Measurements from ENCODE around the gene PHLDB2.

The PHLDB2 gene

GRCh38 chr3:111939873-111940272, 80.8 kb downstream of the PHLDB2 start:
- DNase-seq (ENCODE audit: extremely low spot score), result no peak
- ChIA-PET CTCF (no interaction called here), POLR2A (no interaction called here)
- no peak for TF ChIP-seq PKNOX1 (IDR thresholded peaks at IDR 0.05)
- no peak for TF ChIP-seq ARNT (IDR thresholded peaks at IDR 0.05)
- no peak for TF ChIP-seq LEF1 (IDR thresholded peaks at IDR 0.05; ENCODE audit: borderline replicate concordance)
- TF ChIP-seq ELF4 (IDR thresholded peaks at IDR 0.05), result no peak
- no peak for TF ChIP-seq FOXA1 (IDR thresholded peaks at IDR 0.05)
- TF ChIP-seq HDGF (IDR thresholded peaks at IDR 0.05; ENCODE audit: borderline replicate concordance), result no peak
- TF ChIP-seq CTBP1 (IDR thresholded peaks at IDR 0.05; ENCODE audit: borderline replicate concordance), result no peak
- TF ChIP-seq L3MBTL2 (conservative IDR thresholded peaks at IDR 0.05), result no peak
- no peak for TF ChIP-seq SUZ12 (IDR thresholded peaks at IDR 0.05)
- no peak for TF ChIP-seq FOXM1 (IDR thresholded peaks at IDR 0.05; ENCODE audit: borderline replicate concordance)
- TF ChIP-seq FOXK2 (IDR thresholded peaks at IDR 0.05), result no peak
- no peak for TF ChIP-seq ZNF384 (IDR thresholded peaks at IDR 0.05)
- TF ChIP-seq BHLHE40 (IDR thresholded peaks at IDR 0.05; ENCODE audit: borderline replicate concordance), result no peak
- TF ChIP-seq SP1 (IDR thresholded peaks at IDR 0.05), result no peak
- no peak for TF ChIP-seq NFRKB (IDR thresholded peaks at IDR 0.05)
- TF ChIP-seq TARDBP (IDR thresholded peaks at IDR 0.05), result no peak

- ChIA-PET CTCF (no interaction called here), POLR2A (no interaction called here)
- no peak for DNase-seq (ENCODE audit: extremely low spot score)
- TF ChIP-seq FOXM1 (IDR thresholded peaks at IDR 0.05; ENCODE audit: borderline replicate concordance) (no peak), ELF4 (IDR thresholded peaks at IDR 0.05) (no peak), NFRKB (IDR thresholded peaks at IDR 0.05) (no peak), TARDBP (IDR thresholded peaks at IDR 0.05) (no peak), BHLHE40 (IDR thresholded peaks at IDR 0.05; ENCODE audit: borderline replicate concordance) (no peak), SUZ12 (IDR thresholded peaks at IDR 0.05) (no peak), HDGF (IDR thresholded peaks at IDR 0.05; ENCODE audit: borderline replicate concordance) (no peak), PKNOX1 (IDR thresholded peaks at IDR 0.05) (no peak), FOXK2 (IDR thresholded peaks at IDR 0.05) (no peak), ARNT (IDR thresholded peaks at IDR 0.05) (no peak), CTBP1 (IDR thresholded peaks at IDR 0.05; ENCODE audit: borderline replicate concordance) (no peak), SP1 (IDR thresholded peaks at IDR 0.05) (no peak), ZNF384 (IDR thresholded peaks at IDR 0.05) (no peak), L3MBTL2 (conservative IDR thresholded peaks at IDR 0.05) (no peak), LEF1 (IDR thresholded peaks at IDR 0.05; ENCODE audit: borderline replicate concordance) (no peak), FOXA1 (IDR thresholded peaks at IDR 0.05) (no peak)
Observed at GRCh38 chr3:111943533-111943932, 84.5 kb downstream of the PHLDB2 start.

- CTCF ChIA-PET, result no interaction called here
- no peak for DNase-seq (ENCODE audit: extremely low spot score)
- POLR2A ChIA-PET, result no interaction called here
Observed at GRCh38 chr3:111944372-111944771, 85.3 kb downstream of the PHLDB2 start.

GRCh38 chr3:111947231-111947630, 88.2 kb downstream of the PHLDB2 start:
- DNase-seq (ENCODE audit: extremely low spot score), result no peak
- POLR2A ChIA-PET, result no interaction called here
- CTCF ChIA-PET, result no interaction called here
- TF ChIP-seq LEF1 (IDR thresholded peaks at IDR 0.05; ENCODE audit: borderline replicate concordance), result no peak
- TF ChIP-seq FOXK2 (IDR thresholded peaks at IDR 0.05), result no peak
- no peak for TF ChIP-seq HDGF (IDR thresholded peaks at IDR 0.05; ENCODE audit: borderline replicate concordance)
- TF ChIP-seq PKNOX1 (IDR thresholded peaks at IDR 0.05), result no peak
- TF ChIP-seq FOXA1 (IDR thresholded peaks at IDR 0.05), result no peak
- TF ChIP-seq ELF4 (IDR thresholded peaks at IDR 0.05), result no peak
- TF ChIP-seq BHLHE40 (IDR thresholded peaks at IDR 0.05; ENCODE audit: borderline replicate concordance), result no peak
- TF ChIP-seq SUZ12 (IDR thresholded peaks at IDR 0.05), result no peak
- TF ChIP-seq SP1 (IDR thresholded peaks at IDR 0.05), result no peak
- TF ChIP-seq TARDBP (IDR thresholded peaks at IDR 0.05), result no peak
- no peak for TF ChIP-seq CTBP1 (IDR thresholded peaks at IDR 0.05; ENCODE audit: borderline replicate concordance)
- TF ChIP-seq L3MBTL2 (conservative IDR thresholded peaks at IDR 0.05), result no peak
- no peak for TF ChIP-seq ARNT (IDR thresholded peaks at IDR 0.05)

More at GRCh38 chr3:111944372-111944771, 85.3 kb downstream of the PHLDB2 start:
- TF ChIP-seq NFRKB (IDR thresholded peaks at IDR 0.05) (no peak), HDGF (IDR thresholded peaks at IDR 0.05; ENCODE audit: borderline replicate concordance) (no peak), TARDBP (IDR thresholded peaks at IDR 0.05) (no peak), ELF4 (IDR thresholded peaks at IDR 0.05) (no peak), L3MBTL2 (conservative IDR thresholded peaks at IDR 0.05) (no peak), PKNOX1 (IDR thresholded peaks at IDR 0.05) (no peak), SP1 (IDR thresholded peaks at IDR 0.05) (no peak), SUZ12 (IDR thresholded peaks at IDR 0.05) (no peak)

- ChIA-PET CTCF (no interaction called here), POLR2A (no interaction called here)
- no peak for TF ChIP-seq SUZ12 (IDR thresholded peaks at IDR 0.05)
- TF ChIP-seq L3MBTL2 (conservative IDR thresholded peaks at IDR 0.05), result no peak
- no peak for TF ChIP-seq CTBP1 (IDR thresholded peaks at IDR 0.05; ENCODE audit: borderline replicate concordance)
- TF ChIP-seq ZNF384 (IDR thresholded peaks at IDR 0.05), result no peak
- TF ChIP-seq LEF1 (IDR thresholded peaks at IDR 0.05; ENCODE audit: borderline replicate concordance), result no peak
- TF ChIP-seq SP1 (IDR thresholded peaks at IDR 0.05), result no peak
- no peak for TF ChIP-seq NFRKB (IDR thresholded peaks at IDR 0.05)
- no peak for TF ChIP-seq FOXA1 (IDR thresholded peaks at IDR 0.05)
- TF ChIP-seq HDGF (IDR thresholded peaks at IDR 0.05; ENCODE audit: borderline replicate concordance), result no peak
- no peak for TF ChIP-seq PKNOX1 (IDR thresholded peaks at IDR 0.05)
- TF ChIP-seq FOXK2 (IDR thresholded peaks at IDR 0.05), result no peak
- DNase-seq (ENCODE audit: extremely low spot score), result no peak
Observed at GRCh38 chr3:111948786-111949185, 89.7 kb downstream of the PHLDB2 start.

Data from HEK293T (cell line).